Endothelial cell of umbilical vein (primary cell): ENCODE measurements around the gene CCDC34. TPM values are rescaled to one million over a fixed set of nuclear protein-coding genes. Genes with fewer than 3 reads are reported as not detected.

Source experiments
- BruUV-seq: library from RNA; stranded (reverse); fragments of 400-500 nt; replicated peaks from 2 replicates; lab custom pipeline; 2021; lab: Mats Ljungman, UMichigan
- CTCF ChIA-PET: fragments of 300-600, 350-600 bp; sonication (Branson Sonifier 250); formaldehyde crosslinking; loops from one replicate; lab custom pipeline; 2021; ENCODE audit warnings: antibody characterized with exemption, inconsistent platforms; lab: Charles Lee
- POLR2A ChIA-PET: fragments of 300-600, 350-600 bp; sonication (Branson Sonifier 250); formaldehyde crosslinking; loops from one replicate; lab custom pipeline; 2021; ENCODE audit warnings: antibody characterized with exemption, inconsistent platforms; lab: Charles Lee
- DNase-seq: peaks from one replicate; pipeline ENCODE4 v3.0.0-alpha.2; 2011; ENCODE audit warnings: low read depth, low spot score
- FAIRE-seq: peaks from 2 replicates; lab custom pipeline; 2011; peaks lifted over from hg19 to GRCh38; lab: Jason Lieb, UNC
- H2AFZ ChIP-seq: 2 replicates; pipeline ENCODE4 v1.6.0; 2012; ENCODE audit warnings: low read depth, low read length, control low read depth, inconsistent platforms
- H3K27ac ChIP-seq: 2 replicates; pipeline ENCODE4 v1.5.1; 2011; ENCODE audit warnings: low read depth, mild to moderate bottlenecking, control low read depth, low read length, moderate library complexity; ENCODE audit not compliant: insufficient read depth
- H3K27me3 ChIP-seq, 2 experiments: 2 replicates each; pipeline versions ENCODE4 v1.6.0 to v1.6.1; 2011; ENCODE audit warnings: low read length in 2 of 2, mixed read lengths in 1 of 2; ENCODE audit not compliant: control insufficient read depth in 2 of 2, insufficient read depth in 2 of 2
- H3K36me3 ChIP-seq, 2 experiments: 2 replicates in 1 of 2; 3 replicates in 1 of 2; pipeline ENCODE4 v1.5.1; 2011; ENCODE audit warnings: low read length in 2 of 2, mild to moderate bottlenecking in 1 of 2, moderate library complexity in 1 of 2; ENCODE audit not compliant: control insufficient read depth in 2 of 2, insufficient read depth in 2 of 2; ENCODE audit errors: extremely low read depth in 1 of 2
- H3K4me1 ChIP-seq: 3 replicates; pipeline ENCODE4 v1.5.1; 2011; ENCODE audit warnings: mild to moderate bottlenecking, low read length; ENCODE audit not compliant: control insufficient read depth, insufficient read depth; ENCODE audit errors: extremely low read depth
- H3K4me2 ChIP-seq: 2 replicates; pipeline ENCODE4 v1.6.1; 2011; ENCODE audit warnings: low read length, control low read depth, mixed read lengths; ENCODE audit not compliant: insufficient read depth
- H3K4me3 ChIP-seq, 3 experiments: fragments of 200-600 bp in 1 of 3; sonication (generic), shearing (Covaris generic) in 1 of 3; replicated peaks in 1 of 3; 2 replicates each; pipeline ENCODE4 v1.5.1; 2011 to 2016; ENCODE audit warnings: control low read depth in 3 of 3, low read length in 3 of 3, mild to moderate bottlenecking in 2 of 3, inconsistent platforms in 1 of 3, low read depth in 1 of 3, moderate library complexity in 1 of 3; ENCODE audit not compliant: insufficient read depth in 1 of 3
- H3K79me2 ChIP-seq: 2 replicates; pipeline ENCODE4 v1.6.0; 2012; ENCODE audit warnings: low read length, inconsistent platforms; ENCODE audit not compliant: control insufficient read depth, insufficient read depth
- H3K9ac ChIP-seq: replicated peaks from 2 replicates; pipeline ENCODE3; 2011; ENCODE audit warnings: low read length, control low read depth; ENCODE audit not compliant: insufficient read depth; ENCODE audit errors: extremely low read depth
- H3K9me1 ChIP-seq: replicated peaks from 3 replicates; pipeline ENCODE4 v1.6.0; 2011; ENCODE audit warnings: mild to moderate bottlenecking, low read length; ENCODE audit not compliant: control insufficient read depth, insufficient read depth; ENCODE audit errors: extremely low read depth
- H3K9me3 ChIP-seq: replicated peaks from 2 replicates; pipeline ENCODE4 v1.5.1; 2012; ENCODE audit warnings: low read length, inconsistent platforms; ENCODE audit not compliant: control insufficient read depth, insufficient read depth
- H4K20me1 ChIP-seq: replicated peaks from 2 replicates; pipeline ENCODE3; 2011; ENCODE audit warnings: mild to moderate bottlenecking, low read length; ENCODE audit not compliant: control insufficient read depth, insufficient read depth; ENCODE audit errors: extremely low read depth
- CTCF ChIP-seq, 2 donors: IDR thresholded peaks; 1 replicate in 1 of 2; 2 replicates in 1 of 2; pipeline ENCODE4 v1.5.1; 2011; ENCODE audit warnings: low read length in 2 of 2, mild to moderate bottlenecking in 2 of 2, moderate library complexity in 2 of 2, control low read depth in 1 of 2, inconsistent platforms in 1 of 2, low read depth in 1 of 2; ENCODE audit not compliant: insufficient read depth in 1 of 2; ENCODE audit errors: extremely low read depth in 1 of 2
- EZH2 ChIP-seq: IDR thresholded peaks from 2 replicates; pipeline ENCODE4 v1.6.1; 2012; ENCODE audit warnings: borderline replicate concordance, low read depth, mild to moderate bottlenecking, moderate library complexity, low read length, inconsistent platforms; ENCODE audit not compliant: severe bottlenecking
- FOS ChIP-seq: IDR thresholded peaks from 2 replicates; pipeline ENCODE4 v1.6.1; 2011; ENCODE audit warnings: mild to moderate bottlenecking, low read length, moderate library complexity, borderline replicate concordance; ENCODE audit not compliant: insufficient read depth
- JUN ChIP-seq: IDR thresholded peaks from 2 replicates; pipeline ENCODE4 v1.6.1; 2011; ENCODE audit warnings: borderline replicate concordance, low read depth; ENCODE audit not compliant: insufficient read length, insufficient read depth
- MYC ChIP-seq: IDR thresholded peaks from one replicate; pipeline ENCODE4 v1.6.1; 2011; ENCODE audit warnings: mild to moderate bottlenecking, low read depth, low read length
- POLR2A ChIP-seq: IDR thresholded peaks from 2 replicates; pipeline ENCODE4 v1.6.1; 2012; ENCODE audit warnings: low read depth, mild to moderate bottlenecking, control low read depth, low read length
- POLR2AphosphoS5 ChIP-seq: IDR thresholded peaks from 2 replicates; pipeline ENCODE4 v1.6.1; 2012; ENCODE audit warnings: low read depth, mild to moderate bottlenecking, control low read depth, low read length, moderate library complexity; ENCODE audit not compliant: insufficient read depth
- dilution Hi-C: fragments of 300-500 bp; cut with MboI; formaldehyde crosslinking; loops from one replicate; pipeline ENCODE4 v1.15.0; 2019; ENCODE audit warnings: low sequenced_read_pairs; ENCODE audit not compliant: extremely low pct_ligation_motif_present
- intact Hi-C: fragments of 100-400 bp; cut with micrococcal nuclease; formaldehyde crosslinking; loops from one replicate; pipeline ENCODE4 v1.10.0; 2022
- polyA plus RNA-seq, 4 experiments: library from polyadenylated mRNA; depleted of rRNA in 3 of 4; stranded (reverse) in 3 of 4; unstranded in 1 of 4; fragments of >200 nt; gene quantifications; 2 replicates each; pipeline versions ENCODE4 v1.2.1 to v1.2.3, GENCODE V29; 2011 to 2012; ENCODE audit warnings: missing spikeins in 1 of 4
- total RNA-seq: library from RNA; stranded (reverse); gene quantifications from 2 replicates; pipeline ENCODE4 v1.2.3, GENCODE V29; 2021

Gene CCDC34
- total and polyA plus RNA-seq, 2 donors (not counting 3 experiments of a cell fraction or from before 2014, with no cell fraction given), result 2.3 to 11.4 TPM

GRCh38 chr11:27411328-27411727 is 48.3 kb upstream of the CCDC34 start:
- intact Hi-C loops (no loop called here), dilution Hi-C loops (no loop called here)
- H3K4me1 ChIP-seq, result no peaks in the 10 kb centered on the region
- peaks cover 0 to 3% of the 10 kb centered on the region in 2 experiments for H3K27me3 ChIP-seq
- FAIRE-seq, result no peak
- no peak overlapping the region for H3K9ac ChIP-seq
- no TSS peak for BruUV-seq
- POLR2A ChIA-PET, result no interaction called here
- H3K79me2 ChIP-seq, result no peaks in the 10 kb centered on the region
- no peak overlapping the region for H3K4me2 ChIP-seq
- no peaks in the 10 kb centered on the region for H3K36me3 ChIP-seq
- DNase-seq, result no peak
- no peaks in the 10 kb centered on the region for H4K20me1 ChIP-seq
- TF ChIP-seq EZH2 (no peak), JUN (no peak), CTCF (IDR thresholded peaks at IDR 0.05; ENCODE audit: extremely low read depth in 1 of 2, insufficient read depth in 1 of 2, low read depth in 1 of 2, low read length in 2 of 2) (no peak), POLR2A (no peak), POLR2AphosphoS5 (no peak), FOS (no peak), MYC (no peak)
- no peak overlapping the region for H3K4me3 ChIP-seq
- no peak overlapping the region for H3K27ac ChIP-seq
- H2AFZ ChIP-seq, result no peak overlapping the region
- H3K9me1 ChIP-seq, result no peaks in the 10 kb centered on the region
- CTCF ChIA-PET, result no interaction called here
- H3K9me3 ChIP-seq, result no peaks in the 10 kb centered on the region
